T-helper 2 cell treated with Interferon-gamma antibody and Interleukin-4, amounts not matched to agents 5 μg/mL and 100 μg/mL, for 36 hours (primary cell): ENCODE measurements around the gene ANKRD33.

ENCODE experiments used
- DNase-seq: peaks from one replicate; pipeline ENCODE4 v3.0.0; 2021; ENCODE audit warnings: low spot score
- H3K27ac Mint-ChIP-seq: one replicate; pipeline ENCODE4 v1.8.0; 2021; ENCODE audit warnings: mild to moderate bottlenecking, mixed read lengths
- H3K27me3 Mint-ChIP-seq: one replicate; pipeline ENCODE4 v1.8.0; 2021; ENCODE audit warnings: low read depth, mixed read lengths
- H3K36me3 Mint-ChIP-seq: one replicate; pipeline ENCODE4 v1.8.0; 2021; ENCODE audit warnings: low read depth, mixed read lengths
- H3K4me1 Mint-ChIP-seq: one replicate; pipeline ENCODE4 v1.8.0; 2021; ENCODE audit warnings: low read depth, mixed read lengths
- H3K4me3 Mint-ChIP-seq: one replicate; pipeline ENCODE4 v1.8.0; 2022; ENCODE audit warnings: mild to moderate bottlenecking, moderate library complexity, mixed read lengths
- H3K9me3 Mint-ChIP-seq: one replicate; pipeline ENCODE4 v1.8.0; 2021; ENCODE audit warnings: mixed read lengths

ANKRD33 gene

DNA sequence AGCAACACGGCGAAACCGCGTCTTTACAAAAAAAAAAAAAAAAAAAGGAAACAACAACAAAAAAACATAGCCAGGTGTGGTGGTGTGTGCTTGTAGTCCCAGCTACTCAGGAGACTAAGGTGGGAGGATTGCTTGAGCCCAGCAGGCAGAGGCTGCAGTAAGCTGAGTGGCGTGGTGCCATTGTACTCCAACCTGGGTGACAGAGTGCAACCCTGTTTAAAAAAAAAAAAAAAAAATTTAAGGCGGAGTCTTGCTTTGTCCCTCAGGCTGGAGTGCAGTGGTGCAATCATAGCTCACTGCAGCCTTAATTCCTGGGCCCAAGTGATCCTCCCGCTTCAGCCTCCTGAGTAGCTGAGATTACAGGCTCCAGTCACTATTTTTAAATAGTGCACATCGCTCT lies 21.1 kb upstream of the ANKRD33 start:
- Mint-ChIP-seq H3K4me3 (no peak overlapping the region), H3K27me3 (peaks cover 74% of the 10 kb centered on the region), H3K36me3 (no peaks in the 10 kb centered on the region), H3K4me1 (no peaks in the 10 kb centered on the region), H3K27ac (no peak overlapping the region), H3K9me3 (no peaks in the 10 kb centered on the region)
- DNase-seq, result no peak

- Mint-ChIP-seq H3K27ac (no peak overlapping the region), H3K36me3 (no peaks in the 10 kb centered on the region), H3K4me3 (no peak overlapping the region), H3K9me3 (no peaks in the 10 kb centered on the region), H3K27me3 (peaks cover 68% of the 10 kb centered on the region), H3K4me1 (no peaks in the 10 kb centered on the region)
- no peak for DNase-seq
Observed at GRCh38 chr12:51867371-51867770, 20.5 kb upstream of the ANKRD33 start.

DNA sequence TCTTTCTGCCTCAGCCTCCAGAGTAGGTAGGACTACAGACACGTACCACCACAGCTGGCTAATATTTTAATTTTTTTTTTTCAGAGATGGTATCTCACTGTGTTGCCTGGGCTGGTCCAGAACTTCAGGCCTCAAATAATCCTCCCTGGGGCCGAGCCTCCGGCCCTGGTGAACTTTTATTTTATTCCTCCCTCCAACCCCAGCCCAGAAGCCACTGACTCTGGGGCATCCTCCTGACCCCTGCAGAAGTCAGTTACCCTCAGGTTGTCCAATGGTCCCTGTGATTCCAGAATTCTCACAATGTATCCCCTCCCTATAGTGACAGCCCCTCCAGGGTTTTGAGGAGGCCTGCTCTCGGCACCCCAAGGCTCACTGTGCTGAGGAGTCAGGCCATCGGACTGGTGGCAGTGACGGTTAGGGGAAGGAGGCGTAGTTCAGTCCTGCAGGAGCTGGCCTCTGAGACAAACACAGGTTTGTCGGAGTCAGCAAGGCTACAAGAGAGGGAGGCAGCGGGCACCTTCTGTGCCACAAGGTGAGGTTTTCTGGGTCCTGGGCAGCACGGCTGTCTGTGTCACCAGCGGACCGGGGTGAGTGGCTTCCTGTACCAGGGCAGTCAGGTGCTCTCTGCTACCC lies 20.0 kb upstream of the ANKRD33 start:
- Mint-ChIP-seq H3K4me3 (no peak overlapping the region), H3K36me3 (no peaks in the 10 kb centered on the region), H3K27me3 (peaks cover 66% of the 10 kb centered on the region), H3K27ac (no peak overlapping the region), H3K4me1 (no peaks in the 10 kb centered on the region), H3K9me3 (no peaks in the 10 kb centered on the region)
- DNase-seq, result no peak

GRCh38 chr12:51868821-51869495 lies 18.9 kb upstream of the ANKRD33 start:
- H3K27ac Mint-ChIP-seq, result no peak overlapping the region
- no peaks in the 10 kb centered on the region for H3K36me3 Mint-ChIP-seq
- DNase-seq, result no peak
- H3K27me3 Mint-ChIP-seq, result peaks cover 59% of the 10 kb centered on the region
- no peak overlapping the region for H3K4me3 Mint-ChIP-seq
- H3K9me3 Mint-ChIP-seq, result no peaks in the 10 kb centered on the region
- no peaks in the 10 kb centered on the region for H3K4me1 Mint-ChIP-seq

DNA sequence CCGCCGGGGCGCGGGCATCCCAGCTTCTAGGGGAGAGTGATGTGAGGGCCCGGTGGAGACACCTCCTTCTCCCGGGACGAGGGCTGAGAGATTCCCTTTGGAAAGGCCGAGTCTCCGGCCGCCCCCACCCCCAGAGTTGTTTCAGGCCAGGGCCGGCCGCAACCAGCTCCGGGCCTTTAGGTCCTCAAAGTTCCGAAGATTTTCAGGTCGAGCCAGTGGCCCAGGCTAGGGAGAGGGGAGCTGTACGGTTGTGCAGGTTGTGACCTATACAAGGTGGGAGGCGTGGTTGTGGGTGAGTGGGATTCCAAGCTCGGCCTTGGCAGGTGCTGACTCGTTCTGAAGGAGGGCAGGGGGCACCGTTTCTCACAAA lies 18.4 kb upstream of the ANKRD33 start:
- no peaks in the 10 kb centered on the region for H3K9me3 Mint-ChIP-seq
- H3K27ac Mint-ChIP-seq, result no peak overlapping the region
- H3K4me1 Mint-ChIP-seq, result no peaks in the 10 kb centered on the region
- peaks cover 56% of the 10 kb centered on the region for H3K27me3 Mint-ChIP-seq
- no peak overlapping the region for H3K4me3 Mint-ChIP-seq
- DNase-seq, result no peak
- H3K36me3 Mint-ChIP-seq, result no peaks in the 10 kb centered on the region

DNA sequence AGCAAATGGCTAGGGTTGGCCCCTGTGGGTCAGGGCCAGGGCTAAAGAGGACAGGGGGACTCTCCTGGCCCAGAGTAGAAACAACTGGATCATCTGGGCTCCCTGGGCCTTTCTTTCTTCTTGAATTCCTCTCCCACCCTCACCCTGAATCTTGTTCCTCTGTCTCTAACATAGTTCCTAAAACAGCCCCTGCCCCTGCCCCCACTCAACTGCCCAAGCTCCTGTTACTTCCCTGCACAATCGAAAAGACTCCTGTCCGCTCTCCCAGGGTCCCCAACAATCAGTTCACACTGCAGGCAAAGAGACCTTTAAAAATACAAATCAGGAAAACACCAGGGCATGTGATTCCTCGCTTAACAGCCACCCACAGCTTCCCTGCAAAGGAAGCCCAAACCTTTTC lies 18.0 kb upstream of the ANKRD33 start:
- no peak overlapping the region for H3K4me3 Mint-ChIP-seq
- H3K27ac Mint-ChIP-seq, result no peak overlapping the region
- peaks cover 52% of the 10 kb centered on the region for H3K27me3 Mint-ChIP-seq
- no peaks in the 10 kb centered on the region for H3K4me1 Mint-ChIP-seq
- no peaks in the 10 kb centered on the region for H3K36me3 Mint-ChIP-seq
- no peaks in the 10 kb centered on the region for H3K9me3 Mint-ChIP-seq
- no peak for DNase-seq

DNA sequence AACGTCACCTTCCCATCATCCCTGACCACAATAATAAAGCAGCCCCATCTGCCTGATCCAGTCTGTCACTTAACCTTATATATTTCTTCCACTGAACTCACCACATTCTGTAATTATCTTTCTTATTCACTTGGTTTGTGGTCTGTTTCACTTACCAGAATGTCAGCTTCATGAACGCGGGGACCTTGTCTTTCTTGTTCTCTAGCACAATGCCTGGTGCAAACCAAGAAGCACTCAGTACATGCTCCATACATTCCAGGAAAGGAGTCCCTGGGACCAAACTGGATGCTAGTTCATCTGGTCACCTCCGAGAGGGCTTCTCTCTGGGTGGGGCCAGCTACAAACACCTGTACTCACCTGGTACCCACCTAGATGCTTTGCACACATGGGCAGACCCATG lies 17.4 kb upstream of the ANKRD33 start:
- H3K4me1 Mint-ChIP-seq, result no peaks in the 10 kb centered on the region
- DNase-seq, result no peak
- no peaks in the 10 kb centered on the region for H3K9me3 Mint-ChIP-seq
- H3K27me3 Mint-ChIP-seq, result peaks cover 47% of the 10 kb centered on the region
- H3K4me3 Mint-ChIP-seq, result no peak overlapping the region
- no peaks in the 10 kb centered on the region for H3K36me3 Mint-ChIP-seq
- H3K27ac Mint-ChIP-seq, result no peak overlapping the region

- Mint-ChIP-seq H3K4me1 (no peaks in the 10 kb centered on the region), H3K9me3 (no peaks in the 10 kb centered on the region), H3K4me3 (no peak overlapping the region), H3K27me3 (peaks cover 45% of the 10 kb centered on the region), H3K36me3 (no peaks in the 10 kb centered on the region), H3K27ac (no peak overlapping the region)
- DNase-seq, result no peak
Observed at GRCh38 chr12:51871126-51871525, 16.8 kb upstream of the ANKRD33 start.

GRCh38 chr12:51871918-51872688 lies 15.8 kb upstream of the ANKRD33 start:
- H3K27ac Mint-ChIP-seq, result no peak overlapping the region
- H3K4me3 Mint-ChIP-seq, result no peak overlapping the region
- no peaks in the 10 kb centered on the region for H3K36me3 Mint-ChIP-seq
- no peaks in the 10 kb centered on the region for H3K9me3 Mint-ChIP-seq
- H3K27me3 Mint-ChIP-seq, result peaks cover 42% of the 10 kb centered on the region
- no peak for DNase-seq
- no peaks in the 10 kb centered on the region for H3K4me1 Mint-ChIP-seq

DNA sequence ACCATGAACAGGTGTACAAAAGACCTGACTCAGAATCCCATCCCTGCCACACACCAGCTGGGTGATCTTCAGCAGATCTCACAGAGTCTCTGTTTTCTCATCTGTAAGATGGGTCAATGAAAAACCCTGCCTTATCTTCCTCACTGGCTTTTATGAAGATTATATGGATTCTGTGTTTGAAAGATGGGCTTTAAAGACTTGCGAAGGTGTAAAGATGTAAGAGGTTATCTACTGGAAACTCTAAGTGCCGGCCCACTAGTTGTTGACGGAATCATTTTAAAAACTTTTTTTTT lies 15.3 kb upstream of the ANKRD33 start:
- DNase-seq, result no peak
- Mint-ChIP-seq H3K36me3 (no peaks in the 10 kb centered on the region), H3K4me3 (no peak overlapping the region), H3K27me3 (peaks cover 36% of the 10 kb centered on the region), H3K27ac (no peak overlapping the region), H3K9me3 (no peaks in the 10 kb centered on the region), H3K4me1 (no peaks in the 10 kb centered on the region)

GRCh38 chr12:51873251-51873994 lies 14.5 kb upstream of the ANKRD33 start:
- Mint-ChIP-seq H3K9me3 (no peaks in the 10 kb centered on the region), H3K36me3 (no peaks in the 10 kb centered on the region), H3K4me3 (no peak overlapping the region), H3K4me1 (no peaks in the 10 kb centered on the region), H3K27me3 (peaks cover 29% of the 10 kb centered on the region), H3K27ac (no peak overlapping the region)
- DNase-seq, result no peak

DNA sequence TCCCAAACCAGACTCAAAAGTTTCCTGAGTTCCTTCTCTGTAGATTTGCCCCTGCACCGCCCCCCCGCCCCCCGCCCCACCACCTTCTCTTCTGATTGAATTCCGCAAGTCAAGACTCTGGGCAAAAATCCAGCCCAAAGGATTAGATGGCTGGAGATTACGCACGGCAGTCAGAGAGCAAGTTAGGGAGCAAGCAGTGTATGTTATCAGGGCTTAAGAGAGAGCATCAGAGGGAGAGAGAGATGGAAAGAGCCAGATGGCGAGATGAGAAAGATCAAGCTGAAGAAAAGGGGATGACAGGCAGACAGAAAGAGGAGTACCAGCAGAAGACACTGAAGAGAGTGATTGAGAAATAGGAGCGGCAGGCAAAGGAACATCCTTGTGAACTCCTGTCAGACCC lies 13.9 kb upstream of the ANKRD33 start:
- no peak overlapping the region for H3K4me3 Mint-ChIP-seq
- DNase-seq, result no peak
- no peaks in the 10 kb centered on the region for H3K4me1 Mint-ChIP-seq
- H3K27me3 Mint-ChIP-seq, result peaks cover 28% of the 10 kb centered on the region
- no peaks in the 10 kb centered on the region for H3K36me3 Mint-ChIP-seq
- H3K27ac Mint-ChIP-seq, result no peak overlapping the region
- H3K9me3 Mint-ChIP-seq, result no peaks in the 10 kb centered on the region

DNA sequence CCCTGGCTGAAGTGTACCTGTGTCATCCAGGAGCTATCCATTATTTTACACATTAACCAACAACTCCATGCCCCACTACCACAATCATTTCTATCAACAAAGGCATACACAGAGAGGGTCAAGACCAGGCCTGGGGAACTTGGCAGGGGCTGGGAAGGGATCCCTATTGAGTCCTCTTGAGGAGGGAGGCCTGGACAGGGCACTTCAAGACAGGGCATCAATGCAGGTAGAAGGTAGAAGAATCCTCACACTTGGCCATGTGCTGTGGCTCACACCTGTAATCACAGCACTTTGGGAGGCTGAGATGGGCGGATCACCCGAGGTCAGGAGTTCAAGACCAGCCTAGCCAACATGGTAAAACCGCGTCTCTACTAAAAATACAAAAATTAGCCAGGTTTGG lies 13.4 kb upstream of the ANKRD33 start:
- Mint-ChIP-seq H3K27me3 (peaks cover 27% of the 10 kb centered on the region), H3K36me3 (no peaks in the 10 kb centered on the region), H3K4me1 (no peaks in the 10 kb centered on the region), H3K4me3 (no peak overlapping the region), H3K27ac (no peak overlapping the region), H3K9me3 (no peaks in the 10 kb centered on the region)
- DNase-seq, result no peak

DNA sequence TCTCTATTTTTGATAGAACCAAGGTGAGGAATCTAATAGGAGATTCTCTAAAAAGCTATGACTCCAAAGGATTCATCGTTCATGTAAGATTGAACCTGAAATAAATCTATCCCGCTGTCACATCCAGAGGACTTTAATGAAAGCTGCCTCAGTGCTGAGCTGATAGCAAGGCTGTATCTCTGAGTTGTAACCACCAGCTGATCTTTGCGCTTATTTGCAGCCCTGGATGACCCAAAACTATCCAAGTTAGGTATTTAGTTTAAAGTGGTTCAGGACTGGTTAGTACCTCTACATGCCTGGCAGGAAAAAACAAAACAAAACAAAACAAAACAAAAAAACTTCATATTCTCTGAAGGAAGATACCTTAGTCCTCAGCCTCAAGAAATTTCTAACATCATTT lies 8.8 kb upstream of the ANKRD33 start:
- Mint-ChIP-seq H3K36me3 (no peaks in the 10 kb centered on the region), H3K4me1 (no peaks in the 10 kb centered on the region), H3K9me3 (no peaks in the 10 kb centered on the region), H3K4me3 (no peak overlapping the region), H3K27ac (no peak overlapping the region), H3K27me3 (peaks cover 6% of the 10 kb centered on the region)
- no peak for DNase-seq
